MM.1S (cell line): ENCODE data around the gene FEZF1.

Experiments used
- DNase-seq: peaks from one replicate; pipeline ENCODE4 v3.0.0-alpha.2; 2015
- H2AFZ ChIP-seq: fragments of 300-600 bp; sonication (generic); 2 replicates; pipeline ENCODE4 v1.6.0; 2016; ENCODE audit warnings: antibody characterized with exemption, low read length
- H3F3A ChIP-seq: fragments of 300-600 bp; sonication (generic); 2 replicates; pipeline ENCODE4 v1.6.1; 2016; ENCODE audit warnings: mild to moderate bottlenecking, antibody characterized with exemption, low read length, moderate library complexity, mixed read lengths; ENCODE audit not compliant: insufficient read depth
- H3K27ac ChIP-seq: fragments of 300-600 bp; sonication (generic); 2 replicates; pipeline ENCODE4 v1.5.1; 2016; ENCODE audit warnings: mild to moderate bottlenecking, low read length
- H3K27me3 ChIP-seq: fragments of 300-600 bp; sonication (generic); replicated peaks from 2 replicates; pipeline ENCODE4 v1.6.0; 2016; ENCODE audit warnings: low read length; ENCODE audit not compliant: insufficient read depth
- H3K36me3 ChIP-seq: fragments of 300-600 bp; sonication (generic); replicated peaks from 2 replicates; pipeline ENCODE4 v1.6.1; 2016; ENCODE audit warnings: mild to moderate bottlenecking, low read length, mixed read lengths; ENCODE audit not compliant: insufficient read depth
- H3K4me1 ChIP-seq: fragments of 300-600 bp; sonication (generic); 2 replicates; pipeline ENCODE4 v1.6.1; 2016; ENCODE audit warnings: low read length, mixed read lengths
- H3K4me2 ChIP-seq: fragments of 300-600 bp; sonication (generic); 2 replicates; pipeline ENCODE4 v1.6.0; 2016; ENCODE audit warnings: low read depth, low read length
- H3K4me3 ChIP-seq: fragments of 300-600 bp; sonication (generic); 2 replicates; pipeline ENCODE4 v1.5.1; 2016; ENCODE audit warnings: low read length, mixed read lengths
- H3K79me2 ChIP-seq: fragments of 300-600 bp; sonication (generic); 2 replicates; pipeline ENCODE4 v1.6.1; 2016; ENCODE audit warnings: mixed run types, low read length, mixed read lengths
- H3K9ac ChIP-seq: fragments of 300-600 bp; sonication (generic); 2 replicates; pipeline ENCODE4 v1.6.1; 2016; ENCODE audit warnings: low read length, mixed read lengths
- H3K9me2 ChIP-seq: fragments of 300-600 bp; sonication (generic); replicated peaks from 2 replicates; pipeline ENCODE4 v1.6.1; 2016; ENCODE audit warnings: mild to moderate bottlenecking, low read length, mixed read lengths; ENCODE audit not compliant: insufficient read depth
- H3K9me3 ChIP-seq: fragments of 300-600 bp; sonication (generic); replicated peaks from 2 replicates; pipeline ENCODE4 v1.6.1; 2016; ENCODE audit warnings: mild to moderate bottlenecking, low read length, mixed read lengths; ENCODE audit not compliant: insufficient read depth
- H4K20me1 ChIP-seq: fragments of 300-600 bp; sonication (generic); 2 replicates; pipeline ENCODE4 v1.6.1; 2016; ENCODE audit warnings: mild to moderate bottlenecking, low read length, moderate library complexity, mixed read lengths; ENCODE audit not compliant: insufficient read depth
- EZH2 ChIP-seq: fragments of 300-600 bp; sonication (generic); optimal IDR thresholded peaks from 2 replicates; pipeline ENCODE3; 2017; ENCODE audit warnings: low read depth, mild to moderate bottlenecking, antibody characterized with exemption, low read length, mixed read lengths
- EZH2phosphoT487 ChIP-seq: fragments of 300-600 bp; sonication (generic); IDR thresholded peaks from 2 replicates; pipeline ENCODE4 v1.6.1; 2018; ENCODE audit warnings: antibody characterized with exemption, low read length
- TF ChIP-seq, protein P1 (sequence below): fragments of 300-600 bp; sonication (generic); IDR thresholded peaks from 2 replicates; pipeline ENCODE4 v1.5.1; 2016; ENCODE audit warnings: antibody characterized with exemption, low read length, mixed read lengths

FEZF1 gene

GRCh38 chr7:122304319-122304975, at the start of gene FEZF1:
TSS of gene FEZF1 (minus strand) at chr7:122304750. CDS start at chr7:122304437, 313 bp downstream.
- no peaks in the 10 kb centered on the region for H3K4me1 ChIP-seq
- H3K4me2 ChIP-seq = peak within 1 kb of the TSS; percentile 8; the same call in 1 of the 2 replicates
- peak within 1 kb of the TSS; percentile 74 for H3K4me3 ChIP-seq
- peak within 1 kb of the TSS; percentile 9 for H2AFZ ChIP-seq
- no peaks in the 10 kb centered on the region for H3K27me3 ChIP-seq
- peak; percentile 78 for DNase-seq
- peaks cover 54% of the 10 kb centered on the region for H3K79me2 ChIP-seq
- no peak for TF ChIP-seq EZH2phosphoT487
- no peak for TF ChIP-seq EZH2
- TF ChIP-seq, protein P1, sequence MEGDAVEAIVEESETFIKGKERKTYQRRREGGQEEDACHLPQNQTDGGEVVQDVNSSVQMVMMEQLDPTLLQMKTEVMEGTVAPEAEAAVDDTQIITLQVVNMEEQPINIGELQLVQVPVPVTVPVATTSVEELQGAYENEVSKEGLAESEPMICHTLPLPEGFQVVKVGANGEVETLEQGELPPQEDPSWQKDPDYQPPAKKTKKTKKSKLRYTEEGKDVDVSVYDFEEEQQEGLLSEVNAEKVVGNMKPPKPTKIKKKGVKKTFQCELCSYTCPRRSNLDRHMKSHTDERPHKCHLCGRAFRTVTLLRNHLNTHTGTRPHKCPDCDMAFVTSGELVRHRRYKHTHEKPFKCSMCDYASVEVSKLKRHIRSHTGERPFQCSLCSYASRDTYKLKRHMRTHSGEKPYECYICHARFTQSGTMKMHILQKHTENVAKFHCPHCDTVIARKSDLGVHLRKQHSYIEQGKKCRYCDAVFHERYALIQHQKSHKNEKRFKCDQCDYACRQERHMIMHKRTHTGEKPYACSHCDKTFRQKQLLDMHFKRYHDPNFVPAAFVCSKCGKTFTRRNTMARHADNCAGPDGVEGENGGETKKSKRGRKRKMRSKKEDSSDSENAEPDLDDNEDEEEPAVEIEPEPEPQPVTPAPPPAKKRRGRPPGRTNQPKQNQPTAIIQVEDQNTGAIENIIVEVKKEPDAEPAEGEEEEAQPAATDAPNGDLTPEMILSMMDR = no peak
- no peaks in the 10 kb centered on the region for H4K20me1 ChIP-seq
- peak within 1 kb of the TSS; percentile 90 for H3K27ac ChIP-seq
- H3K36me3 ChIP-seq = peaks cover 11% of the 10 kb centered on the region; the same call in 1 of the 2 replicates
- no peaks in the 10 kb centered on the region for H3K9me3 ChIP-seq
- peak within 1 kb of the TSS; percentile 87 for H3K9ac ChIP-seq
- peaks cover 14% of the 10 kb centered on the region for H3F3A ChIP-seq
- H3K9me2 ChIP-seq = no peaks in the 10 kb centered on the region

GRCh38 chr7:122352454-122352853, 47.9 kb upstream of the FEZF1 start:
- Histone ChIP-seq H3K36me3 (no peaks in the 10 kb centered on the region; the same call in 1 of the 2 replicates), H3K4me3 (no peak overlapping the region), H3K4me2 (no peak overlapping the region), H3K9ac (no peak overlapping the region), H3K79me2 (no peaks in the 10 kb centered on the region), H3K27me3 (no peaks in the 10 kb centered on the region), H3K4me1 (no peaks in the 10 kb centered on the region), H3K9me3 (no peaks in the 10 kb centered on the region), H3K27ac (no peak overlapping the region), H2AFZ (no peak overlapping the region), H3F3A (no peaks in the 10 kb centered on the region), H4K20me1 (no peaks in the 10 kb centered on the region), H3K9me2 (no peaks in the 10 kb centered on the region)
- DNase-seq = no peak
- TF ChIP-seq EZH2phosphoT487 (no peak), EZH2 (no peak)
- TF ChIP-seq, protein P1 = no peak

DNA sequence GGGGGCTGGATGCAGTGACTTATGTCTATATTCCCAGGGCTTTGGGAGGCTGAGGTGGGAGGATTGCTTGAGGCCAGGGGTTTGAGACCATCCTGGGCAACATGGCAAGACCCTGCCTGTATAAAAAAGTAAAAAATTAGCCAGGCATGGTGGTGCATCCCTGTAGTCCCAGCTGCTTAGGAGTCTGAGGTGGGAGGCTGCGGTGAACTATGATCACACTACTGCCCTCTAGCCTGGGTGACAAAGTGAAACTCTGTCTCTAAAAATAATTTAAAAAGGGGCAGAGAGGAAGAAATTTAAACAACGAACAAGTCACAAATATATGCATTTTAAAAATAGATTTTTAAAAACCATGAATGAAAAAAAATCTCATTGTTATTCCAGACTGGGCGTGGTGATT, 46.2 kb upstream of the FEZF1 start:
- H3K4me2 ChIP-seq = no peak overlapping the region
- DNase-seq = no peak
- no peak overlapping the region for H3K27ac ChIP-seq
- no peaks in the 10 kb centered on the region for H3K9me2 ChIP-seq
- no peaks in the 10 kb centered on the region for H4K20me1 ChIP-seq
- H3K9ac ChIP-seq = no peak overlapping the region
- H2AFZ ChIP-seq = no peak overlapping the region
- H3F3A ChIP-seq = no peaks in the 10 kb centered on the region
- H3K4me3 ChIP-seq = no peak overlapping the region
- no peaks in the 10 kb centered on the region for H3K79me2 ChIP-seq
- H3K36me3 ChIP-seq = no peaks in the 10 kb centered on the region
- no peaks in the 10 kb centered on the region for H3K27me3 ChIP-seq
- no peak for TF ChIP-seq EZH2
- no peak for TF ChIP-seq EZH2phosphoT487
- TF ChIP-seq, protein P1 = no peak
- no peaks in the 10 kb centered on the region for H3K9me3 ChIP-seq
- H3K4me1 ChIP-seq = no peaks in the 10 kb centered on the region
